Mucosa of descending colon (tissue), 3 donors: Measurements from ENCODE around the gene FSD2. TPM values are rescaled to one million over a fixed set of nuclear protein-coding genes. Genes with fewer than 3 reads are reported as not detected.

ENCODE experiments used
- ATAC-seq: fragments of 200-7000 bp; cut with Tn5 transposase; one replicate; pipeline ENCODE4 v1.9.1; 2020; ENCODE audit warnings: mild to moderate bottlenecking, moderate library complexity
- DNase-seq, 3 donors: peaks; one replicate each; pipeline ENCODE4 v3.0.0-alpha.2; 2020
- H3K36me3 ChIP-seq: fragments of 200-600 bp; one replicate; pipeline ENCODE4 v1.8.0; 2021; ENCODE audit warnings: low read depth, mild to moderate bottlenecking
- H3K4me1 ChIP-seq: fragments of 200-600 bp; one replicate; pipeline ENCODE4 v1.8.0; 2021; ENCODE audit warnings: low read depth, mild to moderate bottlenecking
- H3K4me3 ChIP-seq: fragments of 200-600 bp; one replicate; pipeline ENCODE4 v1.8.0; 2021; ENCODE audit warnings: mild to moderate bottlenecking
- H3K9me3 ChIP-seq: fragments of 200-600 bp; one replicate; pipeline ENCODE4 v1.8.0; 2021; ENCODE audit warnings: mild to moderate bottlenecking
- CTCF ChIP-seq: fragments of 200-600 bp; IDR thresholded peaks from one replicate; pipeline ENCODE4 v1.8.0; 2022; ENCODE audit warnings: antibody characterized with exemption, mild to moderate bottlenecking
- intact Hi-C, 2 donors: fragments of 100-400 bp; cut with DNase I in 1 of 2; cut with micrococcal nuclease in 1 of 2; formaldehyde crosslinking; loops; one replicate each; pipeline versions ENCODE4 v1.11.0 to v1.11.1; 2022; cut with DNase I, micrococcal nuclease
- total RNA-seq, 3 donors: library from RNA; stranded (reverse); fragmentation: NEBNext Ultra II Directional in 2 of 3; extraction: Animal tissue kit (Norgen Biotek cat#: 25700) in 2 of 3; gene quantifications; one replicate each; pipeline versions ENCODE4 v1.2.1 to v1.2.4, GENCODE V29; 2021 to 2023
- donor health status: DM: no; HTN: no; CAD: no; lungs with moderate emphysema.
- donor health status: DM: no; HTN: no; CAD: no.
- donor health status: DM: no; HTN: yes; CAD: no.

Gene FSD2
- total RNA-seq, 3 donors from 2014 or later: not detected

- no peak overlapping the region for H3K4me3 ChIP-seq
- ATAC-seq: no peak
- no peak for DNase-seq
- intact Hi-C loops: no loop called here
- TF ChIP-seq CTCF: no peak
- no peaks in the 10 kb centered on the region for H3K9me3 ChIP-seq
- H3K4me1 ChIP-seq: no peaks in the 10 kb centered on the region
- peaks cover 11% of the 10 kb centered on the region for H3K36me3 ChIP-seq
These were observed 27.5 kb upstream of the FSD2 start for GRCh38 chr15:82833362-82833682.

GRCh38 chr15:82832601-82833361 is 26.9 kb upstream of the FSD2 start:
- intact Hi-C loops: no loop called here
- TF ChIP-seq CTCF: no peak
- no peaks in the 10 kb centered on the region for H3K9me3 ChIP-seq
- no peak overlapping the region for H3K4me3 ChIP-seq
- H3K4me1 ChIP-seq: no peaks in the 10 kb centered on the region
- DNase-seq: no peak
- peaks cover 15% of the 10 kb centered on the region for H3K36me3 ChIP-seq
- ATAC-seq: no peak

DNA sequence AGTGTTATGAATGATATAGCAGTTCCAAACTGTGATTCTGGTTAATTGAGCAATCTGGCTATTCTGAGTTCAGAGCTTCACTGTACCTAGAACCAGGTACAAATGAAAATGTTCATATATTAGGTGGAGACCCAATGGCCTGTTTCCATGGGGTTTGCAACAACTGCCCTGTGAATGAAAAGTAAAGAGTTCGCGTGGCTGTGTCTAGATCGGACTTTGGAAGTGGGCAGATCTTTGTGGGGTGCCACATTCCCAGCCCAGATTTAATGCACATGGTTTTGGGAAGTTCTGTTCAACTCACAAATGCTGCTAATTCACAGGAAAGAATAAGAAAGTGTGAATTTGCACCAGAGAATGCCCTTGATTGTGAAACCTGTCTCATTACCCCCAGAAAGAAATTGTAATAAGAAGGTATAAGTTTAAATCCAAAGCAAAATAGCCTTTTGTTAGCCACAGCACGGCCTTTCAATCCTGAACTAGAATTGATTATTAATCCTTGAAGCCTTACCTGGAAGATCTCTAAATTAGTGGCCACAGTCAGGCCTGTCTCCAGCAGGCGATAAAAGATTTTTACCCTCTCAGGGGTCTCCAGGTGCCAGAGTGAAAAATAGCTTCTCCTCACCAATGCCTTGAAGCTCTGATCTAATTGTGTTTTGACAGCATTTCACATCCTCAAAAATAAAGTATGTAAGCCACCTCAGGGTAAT is 26.2 kb upstream of the FSD2 start:
- ATAC-seq (no peak), DNase-seq (no peak)
- no peaks in the 10 kb centered on the region for H3K9me3 ChIP-seq
- H3K4me1 ChIP-seq: no peaks in the 10 kb centered on the region
- H3K36me3 ChIP-seq: peaks cover 15% of the 10 kb centered on the region
- no peak for TF ChIP-seq CTCF
- no peak overlapping the region for H3K4me3 ChIP-seq
- intact Hi-C loops: no loop called here

- ATAC-seq: no peak
- Histone ChIP-seq H3K36me3 (peaks cover 15% of the 10 kb centered on the region), H3K4me1 (no peaks in the 10 kb centered on the region), H3K9me3 (no peaks in the 10 kb centered on the region), H3K4me3 (no peak overlapping the region)
- no peak for DNase-seq
- TF ChIP-seq CTCF: no peak
- intact Hi-C loops: no loop called here
These were observed 24.7 kb upstream of the FSD2 start for GRCh38 chr15:82830427-82831173.

GRCh38 chr15:82829234-82829633 is 23.4 kb upstream of the FSD2 start:
- DNase-seq: no peak
- no peaks in the 10 kb centered on the region for H3K9me3 ChIP-seq
- intact Hi-C loops: no loop called here

More at GRCh38 chr15:82829234-82829633, 23.4 kb upstream of the FSD2 start:
- H3K4me1 ChIP-seq: no peaks in the 10 kb centered on the region
- H3K36me3 ChIP-seq: peaks cover 15% of the 10 kb centered on the region
- H3K4me3 ChIP-seq: no peak overlapping the region
- TF ChIP-seq CTCF: no peak
- no peak for ATAC-seq
